IMR-90 (cell line): Measurements from ENCODE around the gene MDP1. TPM values are rescaled to one million over a fixed set of nuclear protein-coding genes. Genes with fewer than 3 reads are reported as not detected.

Experiments used
- ATAC-seq: fragments of 200-7000 bp; cut with Tn5 transposase; 2 replicates; pipeline ENCODE4 v1.9.1; 2020; ENCODE audit warnings: low read depth, mild to moderate bottlenecking, moderate library complexity
- BruUV-seq: library from RNA; stranded (reverse); fragments of 400-500 nt; replicated peaks from 2 replicates; lab custom pipeline; 2021; lab: Mats Ljungman, UMichigan
- CTCF ChIA-PET: fragments of 300-600 bp; formaldehyde crosslinking; extraction: SDS; loops from one replicate; lab custom pipeline; 2021; ENCODE audit warnings: antibody characterized with exemption; lab: Yijun Ruan, JAX
- POLR2A ChIA-PET: fragments of 300-600 bp; sonication (Branson Sonifier 250); formaldehyde crosslinking; loops from one replicate; lab custom pipeline; 2022; ENCODE audit warnings: antibody characterized with exemption; ENCODE audit not compliant: unreplicated experiment; lab: Charles Lee
- DNase-seq: peaks from one replicate; pipeline ENCODE4 v3.0.0; 2013
- H2AFZ ChIP-seq: replicated peaks from 2 replicates; pipeline ENCODE3; 2013; ENCODE audit warnings: low read length, mild to moderate bottlenecking; ENCODE audit not compliant: poor library complexity
- H2AK5ac ChIP-seq: 2 replicates; pipeline ENCODE4 v1.6.1; 2013; ENCODE audit warnings: low read depth, low read length, inconsistent platforms
- H2AK9ac ChIP-seq: replicated peaks from 2 replicates; pipeline ENCODE3; 2013; ENCODE audit warnings: mild to moderate bottlenecking, low read depth, low read length, moderate library complexity; ENCODE audit not compliant: poor library complexity
- H2BK120ac ChIP-seq: 2 replicates; pipeline ENCODE4 v1.6.1; 2013; ENCODE audit warnings: low read depth, low read length, inconsistent platforms
- H2BK15ac ChIP-seq: 3 replicates; pipeline ENCODE4 v1.6.1; 2013; ENCODE audit warnings: low read depth, low read length, inconsistent platforms
- H2BK20ac ChIP-seq: 2 replicates; pipeline ENCODE4 v1.6.1; 2013; ENCODE audit warnings: low read depth, mild to moderate bottlenecking, inconsistent platforms, low read length, moderate library complexity
- H2BK5ac ChIP-seq: 2 replicates; pipeline ENCODE4 v1.6.1; 2013; ENCODE audit warnings: mild to moderate bottlenecking, low read depth, low read length, inconsistent platforms; ENCODE audit not compliant: poor library complexity, severe bottlenecking
- H3K14ac ChIP-seq: replicated peaks from 2 replicates; pipeline ENCODE4 v1.6.1; 2013; ENCODE audit warnings: low read depth, low read length, inconsistent platforms
- H3K18ac ChIP-seq: 2 replicates; pipeline ENCODE4 v1.6.1; 2013; ENCODE audit warnings: low read depth, low read length, control low read depth
- H3K23ac ChIP-seq: 2 replicates; pipeline ENCODE4 v1.6.1; 2013; ENCODE audit warnings: low read depth, low read length, inconsistent platforms
- H3K27ac ChIP-seq: 2 replicates; pipeline ENCODE4 v1.5.1; 2013; ENCODE audit warnings: mild to moderate bottlenecking, control low read depth, low read length; ENCODE audit not compliant: insufficient read depth
- H3K27me3 ChIP-seq: 2 replicates; pipeline ENCODE4 v1.6.1; 2013; ENCODE audit warnings: low read length; ENCODE audit not compliant: control insufficient read depth, insufficient read depth
- H3K36me3 ChIP-seq: 2 replicates; pipeline ENCODE4 v1.6.1; 2013; ENCODE audit warnings: low read length, mixed read lengths; ENCODE audit not compliant: control insufficient read depth, insufficient read depth
- H3K4ac ChIP-seq: 2 replicates; pipeline ENCODE4 v1.6.1; 2013; ENCODE audit warnings: low read depth, low read length, inconsistent platforms
- H3K4me1 ChIP-seq: 2 replicates; pipeline ENCODE4 v1.6.1; 2013; ENCODE audit warnings: low read length, mixed read lengths; ENCODE audit not compliant: control insufficient read depth, insufficient read depth
- H3K4me2 ChIP-seq: 2 replicates; pipeline ENCODE4 v1.6.1; 2013; ENCODE audit warnings: low read depth, mild to moderate bottlenecking, control low read depth, low read length, moderate library complexity
- H3K4me3 ChIP-seq: 2 replicates; pipeline ENCODE4 v1.5.1; 2013; ENCODE audit warnings: low read depth, mild to moderate bottlenecking, control low read depth, low read length, moderate library complexity; ENCODE audit not compliant: insufficient read depth
- H3K56ac ChIP-seq: 2 replicates; pipeline ENCODE4 v1.6.1; 2013; ENCODE audit warnings: low read length, inconsistent platforms; ENCODE audit not compliant: insufficient read depth; ENCODE audit errors: extremely low read depth
- H3K79me1 ChIP-seq, 2 experiments: 2 replicates each; pipeline ENCODE4 v1.6.1; 2013; ENCODE audit warnings: low read length in 2 of 2, inconsistent platforms in 1 of 2, low read depth in 1 of 2
- H3K9ac ChIP-seq: 2 replicates; pipeline ENCODE4 v1.6.1; 2013; ENCODE audit warnings: low read depth, low read length, control low read depth
- H3K9me1 ChIP-seq: 2 replicates; pipeline ENCODE4 v1.6.1; 2013; ENCODE audit warnings: low read length, inconsistent platforms; ENCODE audit not compliant: insufficient read depth
- H3K9me3 ChIP-seq: 2 replicates; pipeline ENCODE4 v1.6.1; 2013; ENCODE audit warnings: low read length; ENCODE audit not compliant: control insufficient read depth, insufficient read depth
- H4K20me1 ChIP-seq: 2 replicates; pipeline ENCODE4 v1.6.1; 2013; ENCODE audit warnings: low read length, inconsistent platforms; ENCODE audit not compliant: insufficient read depth
- H4K5ac ChIP-seq: 2 replicates; pipeline ENCODE4 v1.6.1; 2013; ENCODE audit warnings: mild to moderate bottlenecking, low read depth, low read length, control low read depth
- H4K8ac ChIP-seq, 2 experiments: 2 replicates each; pipeline ENCODE4 v1.6.1; 2013; ENCODE audit warnings: low read depth in 2 of 2, low read length in 2 of 2, control low read depth in 1 of 2, inconsistent platforms in 1 of 2
- H4K91ac ChIP-seq: 2 replicates; pipeline ENCODE4 v1.6.1; 2013; ENCODE audit warnings: low read depth, low read length, inconsistent platforms; ENCODE audit not compliant: insufficient read depth
- BHLHE40 ChIP-seq: fragments of 150-350 bp; IDR thresholded peaks from 2 replicates; pipeline ENCODE4 v1.6.1; 2016; ENCODE audit warnings: mild to moderate bottlenecking, low read depth, low read length
- CEBPB ChIP-seq: IDR thresholded peaks from 2 replicates; pipeline ENCODE4 v1.6.1; 2012; ENCODE audit warnings: low read depth, low read length, improper control_type of control experiment
- ELK1 ChIP-seq: fragments of 150-350 bp; IDR thresholded peaks from 2 replicates; pipeline ENCODE4 v1.6.1; 2016; ENCODE audit warnings: low read depth, mild to moderate bottlenecking, low read length, moderate library complexity, borderline replicate concordance
- FOS ChIP-seq: fragments of 150-350 bp; IDR thresholded peaks from 2 replicates; pipeline ENCODE4 v1.6.1; 2016; ENCODE audit warnings: low read depth, low read length
- MAFK ChIP-seq: IDR thresholded peaks from 2 replicates; pipeline ENCODE4 v1.6.1; 2012; ENCODE audit warnings: low read depth, low read length, improper control_type of control experiment
- MXI1 ChIP-seq: IDR thresholded peaks from 2 replicates; pipeline ENCODE4 v1.6.1; 2012; ENCODE audit warnings: low read depth, mild to moderate bottlenecking, low read length, moderate library complexity, borderline replicate concordance
- RAD21 ChIP-seq: IDR thresholded peaks from 2 replicates; pipeline ENCODE4 v1.6.1; 2012; ENCODE audit warnings: low read length, improper control_type of control experiment
- SMC3 ChIP-seq: fragments of 150-350 bp; IDR thresholded peaks from 2 replicates; pipeline ENCODE4 v1.6.1; 2016; ENCODE audit warnings: low read depth, mild to moderate bottlenecking, antibody characterized with exemption, low read length, moderate library complexity
- WGBS, 2 experiments: methylation state at CpG; one replicate each; pipeline versions ENCODE4 v1.1.5 to v1.1.7; 2013; ENCODE audit warnings: missing lambda C conversion rate in 2 of 2; ENCODE audit not compliant: insufficient read length in 1 of 2; ENCODE audit errors: extremely low coverage in 2 of 2; 5-methylcytosine and 5-hydroxymethylcytosine counted together
- dilution Hi-C: fragments of 300-500 bp; cut with HindIII; formaldehyde crosslinking; loops from one replicate; pipeline ENCODE4 v1.14.3; 2018; ENCODE audit warnings: low sequenced_read_pairs; ENCODE audit not compliant: unreplicated experiment
- in situ Hi-C: fragments of 300-500 bp; cut with MboI; formaldehyde crosslinking; loops from 3 replicates; pipeline ENCODE4 v1.14.3; 2019; ENCODE audit warnings: low sequenced_read_pairs, inconsistent platforms, mixed read lengths
- intact Hi-C: fragments of 100-400 bp; cut with micrococcal nuclease; formaldehyde crosslinking; loops from 2 replicates; pipeline ENCODE4 v1.10.0; 2022
- polyA plus RNA-seq, 3 experiments: library from polyadenylated mRNA; depleted of rRNA; stranded (reverse); fragments of >200 nt; gene quantifications; 2 replicates each; pipeline ENCODE4 v1.2.3, GENCODE V29; 2012; ENCODE audit warnings: low replicate concordance in 1 of 3
- total RNA-seq: library from RNA; depleted of rRNA; stranded (reverse); fragments of >200 nt; gene quantifications from 2 replicates; pipeline ENCODE4 v1.2.3, GENCODE V29; 2012

The MDP1 gene
- total and polyA plus RNA-seq, 2 of the 4 experiments (the other 2 are of a cell fraction) = 15.1 to 17.8 TPM

GRCh38 chr14:24237463-24237955 is 21.6 kb upstream of the MDP1 start:
- in situ Hi-C loops = loop anchor here (10.0 kb wide), 1 partner anchor 197 kb away; no protein-coding TSS in a partner anchor
- TF ChIP-seq BHLHE40 = no peak
- no peak for TF ChIP-seq FOS
- no peak for TF ChIP-seq SMC3
- no peak for TF ChIP-seq MXI1
- TF ChIP-seq RAD21 = no peak
- no peak for TF ChIP-seq CEBPB
- no peak for TF ChIP-seq ELK1
- no peak for TF ChIP-seq MAFK

More at GRCh38 chr14:24237463-24237955, 21.6 kb upstream of the MDP1 start:
- DNase-seq (no peak), ATAC-seq (no peak)
- H2AFZ ChIP-seq = no peak overlapping the region
- H3K9me1 ChIP-seq = peaks cover 30% of the 10 kb centered on the region
- BruUV-seq = no TSS peak
- no peak overlapping the region for H3K4me3 ChIP-seq
- H4K20me1 ChIP-seq = peaks cover 4% of the 10 kb centered on the region
- H3K27ac ChIP-seq = no peak overlapping the region
- H4K8ac ChIP-seq = no peak overlapping the region
- H3K27me3 ChIP-seq = no peaks in the 10 kb centered on the region
- no peak overlapping the region for H3K4me2 ChIP-seq
- H2BK120ac ChIP-seq = no peak overlapping the region
- H3K23ac ChIP-seq = no peak overlapping the region
- ChIA-PET CTCF (no interaction called here), POLR2A (no interaction called here)
- no peak overlapping the region for H4K5ac ChIP-seq
- H3K14ac ChIP-seq = no peak overlapping the region
- no peak overlapping the region for H3K56ac ChIP-seq
- H2BK5ac ChIP-seq = no peak overlapping the region
- no peaks in the 10 kb centered on the region for H3K9me3 ChIP-seq
- WGBS, 2 experiments = 100% methylated on average over 1 of the region's 2 CpGs; no CpG with 5 or more reads in 1 of the 2 experiments
- H3K18ac ChIP-seq = no peak overlapping the region
- H2BK20ac ChIP-seq = no peak overlapping the region
- no peak overlapping the region for H3K4ac ChIP-seq
- peaks cover 64 to 90% of the 10 kb centered on the region in 2 experiments for H3K79me1 ChIP-seq
- H2AK5ac ChIP-seq = no peak overlapping the region
- H3K9ac ChIP-seq = no peak overlapping the region
- H2AK9ac ChIP-seq = no peak overlapping the region
- H4K91ac ChIP-seq = no peak overlapping the region
- dilution Hi-C loops = no loop called here
- no peak overlapping the region for H2BK15ac ChIP-seq
- peaks cover 15% of the 10 kb centered on the region for H3K4me1 ChIP-seq
- peaks cover 44% of the 10 kb centered on the region for H3K36me3 ChIP-seq
- intact Hi-C loops = no loop called here
